Smooth muscle cell (in vitro differentiated cells): ENCODE measurements around the gene DNAI1. TPM values are rescaled to one million over a fixed set of nuclear protein-coding genes. Genes with fewer than 3 reads are reported as not detected.

Source experiments
- DNase-seq: peaks from one replicate; lab custom pipeline; 2025; ENCODE audit not compliant: unreplicated experiment; lab: John Stamatoyannopoulos, UW
- H2AFZ ChIP-seq: fragments of 200-600 bp; sonication (generic); 2 replicates; pipeline ENCODE4 v1.6.0; 2016; ENCODE audit warnings: antibody characterized with exemption, low read depth, mild to moderate bottlenecking
- H3F3A ChIP-seq: fragments of 200-600 bp; sonication (generic); 2 replicates; pipeline ENCODE4 v1.6.0; 2017; ENCODE audit warnings: antibody characterized with exemption, low read depth
- H3K27ac ChIP-seq: fragments of 200-600 bp; sonication (generic); 2 replicates; pipeline ENCODE4 v1.5.1; 2016; ENCODE audit warnings: low read depth, mild to moderate bottlenecking
- H3K27me3 ChIP-seq: fragments of 200-600 bp; sonication (generic); 2 replicates; pipeline ENCODE4 v1.6.1; 2016; ENCODE audit warnings: low read depth, mild to moderate bottlenecking
- H3K36me3 ChIP-seq: fragments of 200-600 bp; sonication (generic); 2 replicates; pipeline ENCODE4 v1.5.1; 2016; ENCODE audit warnings: low read depth
- H3K4me1 ChIP-seq: fragments of 200-600 bp; sonication (generic); 2 replicates; pipeline ENCODE4 v1.5.1; 2016; ENCODE audit warnings: low read depth
- H3K4me2 ChIP-seq: fragments of 200-600 bp; sonication (generic); 2 replicates; pipeline ENCODE4 v1.6.0; 2016; ENCODE audit warnings: mild to moderate bottlenecking
- H3K4me3 ChIP-seq: fragments of 200-600 bp; sonication (generic); 2 replicates; pipeline ENCODE4 v1.5.1; 2016; ENCODE audit warnings: mild to moderate bottlenecking
- H3K79me2 ChIP-seq: fragments of 200-600 bp; sonication (generic); 2 replicates; pipeline ENCODE4 v1.6.0; 2016; ENCODE audit warnings: low read depth, mild to moderate bottlenecking
- H3K9ac ChIP-seq: fragments of 200-600 bp; sonication (generic); 2 replicates; pipeline ENCODE4 v1.6.0; 2016; ENCODE audit warnings: low read depth
- H3K9me3 ChIP-seq: fragments of 200-600 bp; sonication (generic); replicated peaks from 2 replicates; pipeline ENCODE4 v1.5.1; 2016; ENCODE audit warnings: low read depth
- H4K20me1 ChIP-seq: fragments of 200-600 bp; sonication (generic); 2 replicates; pipeline ENCODE4 v1.6.0; 2016; ENCODE audit warnings: low read depth
- WGBS: methylation state at CpG from one replicate; pipeline ENCODE4 v1.1.7; 2016; ENCODE audit warnings: low lambda C conversion rate; 5-methylcytosine and 5-hydroxymethylcytosine counted together
- polyA plus RNA-seq: library from polyadenylated mRNA; unstranded; fragments of >200 nt; fragmentation: Nextera tagmentation; extraction: Ambion mirVana; gene quantifications from 2 replicates; pipeline ENCODE4 v1.2.1, GENCODE V29; 2016
- total RNA-seq: library from RNA; depleted of rRNA; stranded (reverse); fragments of >200 nt; gene quantifications from 2 replicates; pipeline ENCODE4 v1.2.3, GENCODE V29; 2014
- TF ChIP-seq, protein P1 (sequence below): fragments of 200-600 bp; sonication (generic); IDR thresholded peaks from 2 replicates; pipeline ENCODE4 v1.5.1; 2017; ENCODE audit warnings: borderline replicate concordance, mild to moderate bottlenecking, antibody characterized with exemption; ENCODE audit not compliant: insufficient read depth, poor library complexity, severe bottlenecking

The DNAI1 gene
- total and polyA plus RNA-seq, 2 experiments from 2014 or later = 0.31 TPM; not detected in 1

- Histone ChIP-seq H3K9me3 (no peaks in the 10 kb centered on the region), H3K4me2 (no peak overlapping the region), H3K79me2 (no peaks in the 10 kb centered on the region), H2AFZ (no peak overlapping the region), H3K27me3 (no peaks in the 10 kb centered on the region), H3K9ac (no peak overlapping the region), H3K4me1 (peaks cover 16% of the 10 kb centered on the region), H3K36me3 (no peaks in the 10 kb centered on the region), H3K4me3 (no peak overlapping the region), H3F3A (no peaks in the 10 kb centered on the region), H4K20me1 (no peaks in the 10 kb centered on the region), H3K27ac (no peak overlapping the region)
- TF ChIP-seq, protein P1, sequence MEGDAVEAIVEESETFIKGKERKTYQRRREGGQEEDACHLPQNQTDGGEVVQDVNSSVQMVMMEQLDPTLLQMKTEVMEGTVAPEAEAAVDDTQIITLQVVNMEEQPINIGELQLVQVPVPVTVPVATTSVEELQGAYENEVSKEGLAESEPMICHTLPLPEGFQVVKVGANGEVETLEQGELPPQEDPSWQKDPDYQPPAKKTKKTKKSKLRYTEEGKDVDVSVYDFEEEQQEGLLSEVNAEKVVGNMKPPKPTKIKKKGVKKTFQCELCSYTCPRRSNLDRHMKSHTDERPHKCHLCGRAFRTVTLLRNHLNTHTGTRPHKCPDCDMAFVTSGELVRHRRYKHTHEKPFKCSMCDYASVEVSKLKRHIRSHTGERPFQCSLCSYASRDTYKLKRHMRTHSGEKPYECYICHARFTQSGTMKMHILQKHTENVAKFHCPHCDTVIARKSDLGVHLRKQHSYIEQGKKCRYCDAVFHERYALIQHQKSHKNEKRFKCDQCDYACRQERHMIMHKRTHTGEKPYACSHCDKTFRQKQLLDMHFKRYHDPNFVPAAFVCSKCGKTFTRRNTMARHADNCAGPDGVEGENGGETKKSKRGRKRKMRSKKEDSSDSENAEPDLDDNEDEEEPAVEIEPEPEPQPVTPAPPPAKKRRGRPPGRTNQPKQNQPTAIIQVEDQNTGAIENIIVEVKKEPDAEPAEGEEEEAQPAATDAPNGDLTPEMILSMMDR = no peak
- DNase-seq = no peak
- WGBS = 92% methylated on average over 3 of the region's 3 CpGs
These were observed 56.2 kb downstream of the DNAI1 start for GRCh38 chr9:34514816-34515215.

DNA sequence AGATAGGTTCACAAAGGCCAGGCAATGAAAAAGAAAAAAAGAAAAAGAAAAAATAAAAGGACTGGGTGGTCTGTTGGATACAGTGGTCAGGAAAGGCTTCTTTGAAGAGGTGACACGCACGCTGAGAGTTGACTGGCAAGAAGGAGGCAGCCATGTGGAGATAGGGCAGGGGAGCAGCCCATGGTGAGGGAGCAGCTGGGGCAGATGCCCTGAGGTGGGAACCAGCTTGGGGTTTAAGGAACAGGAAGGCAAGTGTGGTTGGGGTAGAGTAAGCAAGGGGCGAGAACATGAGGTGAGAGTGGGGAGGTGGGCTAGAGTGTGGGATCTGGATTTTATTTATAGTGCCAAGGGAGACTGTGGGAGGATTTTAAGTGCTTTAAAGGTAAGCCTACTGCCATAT, 57.4 kb downstream of the DNAI1 start:
- Histone ChIP-seq H3F3A (no peaks in the 10 kb centered on the region), H3K36me3 (no peaks in the 10 kb centered on the region), H3K27ac (no peak overlapping the region), H3K79me2 (no peaks in the 10 kb centered on the region), H3K4me2 (no peak overlapping the region), H4K20me1 (no peaks in the 10 kb centered on the region), H3K4me1 (peaks cover 16% of the 10 kb centered on the region), H2AFZ (no peak overlapping the region), H3K9ac (no peak overlapping the region), H3K27me3 (peaks cover 5% of the 10 kb centered on the region), H3K9me3 (no peaks in the 10 kb centered on the region), H3K4me3 (no peak overlapping the region)
- no peak for DNase-seq
- TF ChIP-seq, protein P1 = no peak
- WGBS = 94% methylated on average over 3 of the region's 3 CpGs

- Histone ChIP-seq H3K4me3 (no peak overlapping the region), H3K9me3 (no peaks in the 10 kb centered on the region), H2AFZ (no peak overlapping the region), H4K20me1 (no peaks in the 10 kb centered on the region), H3K79me2 (no peaks in the 10 kb centered on the region), H3K4me1 (peaks cover 16% of the 10 kb centered on the region), H3K4me2 (no peak overlapping the region), H3K27ac (no peak overlapping the region), H3K27me3 (peaks cover 5% of the 10 kb centered on the region), H3F3A (no peaks in the 10 kb centered on the region), H3K9ac (no peak overlapping the region), H3K36me3 (no peaks in the 10 kb centered on the region)
- DNase-seq = no peak
- TF ChIP-seq, protein P1 = no peak
- WGBS = 85% methylated on average over 7 of the region's 7 CpGs
These were observed 58.6 kb downstream of the DNAI1 start for GRCh38 chr9:34517185-34517584.

DNA sequence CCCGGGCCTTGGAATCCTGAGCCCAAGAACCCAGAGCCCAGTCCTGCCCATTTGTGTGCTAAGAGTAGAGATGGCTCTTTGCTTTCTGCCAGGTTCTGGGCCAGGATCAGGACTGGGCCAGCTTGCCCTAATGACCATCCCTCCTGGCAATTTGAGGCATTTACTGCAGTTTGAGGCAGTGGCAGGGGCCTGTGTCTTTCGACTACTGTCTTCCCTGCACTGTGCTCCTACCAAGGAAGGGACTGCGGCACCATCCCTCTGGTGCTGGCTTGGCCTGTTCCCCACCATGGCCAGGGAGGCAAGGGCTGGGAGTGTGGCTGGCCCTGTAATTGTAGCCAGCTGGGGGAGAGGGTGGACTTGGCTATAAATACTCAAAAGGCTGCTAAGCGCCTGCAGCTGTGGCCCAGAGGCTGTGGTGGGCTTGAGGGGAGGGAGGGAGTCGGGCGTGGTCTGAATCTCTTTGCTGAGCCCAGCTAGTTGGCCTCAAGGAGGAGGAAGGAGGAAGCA, 59.6 kb downstream of the DNAI1 start:
- Histone ChIP-seq H3K4me2 (no peak overlapping the region), H3K4me3 (no peak overlapping the region), H3K36me3 (no peaks in the 10 kb centered on the region), H3K9ac (no peak overlapping the region), H3K27ac (no peak overlapping the region), H4K20me1 (no peaks in the 10 kb centered on the region), H3K27me3 (peaks cover 8% of the 10 kb centered on the region), H3K79me2 (no peaks in the 10 kb centered on the region), H3K4me1 (peaks cover 11% of the 10 kb centered on the region), H2AFZ (no peak overlapping the region), H3F3A (no peaks in the 10 kb centered on the region), H3K9me3 (no peaks in the 10 kb centered on the region)
- 84% methylated on average over 6 of the region's 6 CpGs for WGBS
- DNase-seq = no peak
- TF ChIP-seq, protein P1 = no peak
